KOPT-K1 (cell line): ENCODE results near the gene AGBL1.
"Not testable (repeated sequence)": the region's sequence is repeated elsewhere in the genome, so short reads cannot be mapped to it uniquely, and the experiment has no call there.

Source experiments
- H3K27ac ChIP-seq: fragments of 200-600 bp; sonication (generic); 2 replicates; pipeline ENCODE4 v1.5.1; 2016; ENCODE audit warnings: antibody characterized with exemption, mild to moderate bottlenecking, low read depth, low read length; ENCODE audit not compliant: poor library complexity, severe bottlenecking
- H3K36me3 ChIP-seq: fragments of 200-600 bp; sonication (generic); 2 replicates; pipeline ENCODE4 v1.5.1; 2017; ENCODE audit warnings: antibody characterized with exemption, mild to moderate bottlenecking, low read length, moderate library complexity; ENCODE audit not compliant: insufficient read depth
- H3K9me3 ChIP-seq: fragments of 200-600 bp; sonication (generic); 2 replicates; pipeline ENCODE4 v1.5.1; 2017; ENCODE audit warnings: antibody characterized with exemption, low read length, mild to moderate bottlenecking; ENCODE audit not compliant: insufficient read depth, poor library complexity, severe bottlenecking

The AGBL1 gene

GRCh38 chr15:87034886-87035285 is 955.2 kb downstream of the AGBL1 start:
- no peaks in the 10 kb centered on the region for H3K9me3 ChIP-seq
- no peak overlapping the region for H3K27ac ChIP-seq
- H3K36me3 ChIP-seq, result no peaks in the 10 kb centered on the region

- Histone ChIP-seq H3K9me3 (no peaks in the 10 kb centered on the region), H3K27ac (no peak overlapping the region), H3K36me3 (no peaks in the 10 kb centered on the region)
Measured at GRCh38 chr15:87038404-87038803, 958.7 kb downstream of the AGBL1 start.

- H3K9me3 ChIP-seq, H3K27ac ChIP-seq, H3K36me3 ChIP-seq: not testable (repeated sequence)
Measured at GRCh38 chr15:87042619-87043018, 962.9 kb downstream of the AGBL1 start.

GRCh38 chr15:87045746-87046145 is 966.1 kb downstream of the AGBL1 start:
- Histone ChIP-seq H3K9me3 (no peaks in the 10 kb centered on the region), H3K27ac (no peak overlapping the region), H3K36me3 (no peaks in the 10 kb centered on the region)

GRCh38 chr15:87047203-87047965 is 967.7 kb downstream of the AGBL1 start:
- Histone ChIP-seq H3K36me3 (no peaks in the 10 kb centered on the region), H3K9me3 (no peaks in the 10 kb centered on the region), H3K27ac (no peak overlapping the region)
